ENCODE measurements around the gene TM4SF4.

TM4SF4 gene

GRCh38 chr3:149510480-149510879, 36.0 kb downstream of the TM4SF4 start:
- H4K20me1 ChIP-seq (ENCODE audit: insufficient read depth, low read length), result no peaks in the 10 kb centered on the region
- no peaks in the 10 kb centered on the region for H3K4me1 ChIP-seq (ENCODE audit: low read length)
- no peak overlapping the region for H3K4me2 ChIP-seq (ENCODE audit: low read depth, low read length)
- DNase-seq, result no peak
- H3K9me3 ChIP-seq (replicated peaks; ENCODE audit: insufficient read depth, low read length), result no peaks in the 10 kb centered on the region
- H3K36me3 ChIP-seq (replicated peaks; ENCODE audit: insufficient read depth, low read length), result no peaks in the 10 kb centered on the region
- TF ChIP-seq CTCF (IDR thresholded peaks at IDR 0.05; ENCODE audit: low read length) (no peak), EZH2 (optimal IDR thresholded peaks at IDR 0.05; ENCODE audit: low read depth, low read length) (no peak), EZH2phosphoT487 (IDR thresholded peaks at IDR 0.05; ENCODE audit: low read length) (no peak)
- H3K27me3 ChIP-seq (replicated peaks; ENCODE audit: insufficient read depth, low read length), result no peaks in the 10 kb centered on the region
- H3K9ac ChIP-seq (ENCODE audit: low read length), result no peak overlapping the region
- no peak overlapping the region for H2AFZ ChIP-seq (ENCODE audit: low read length)
- no peaks in the 10 kb centered on the region for H3K9me2 ChIP-seq (replicated peaks; ENCODE audit: insufficient read depth, low read length)
- H3K79me2 ChIP-seq (ENCODE audit: low read length), result no peaks in the 10 kb centered on the region
- H3K27ac ChIP-seq (ENCODE audit: low read length), result no peak overlapping the region
- H3K4me3 ChIP-seq (ENCODE audit: low read length), result no peak overlapping the region
- no peaks in the 10 kb centered on the region for H3F3A ChIP-seq (ENCODE audit: insufficient read depth, low read length)

GRCh38 chr3:149511040-149511626, 36.6 kb downstream of the TM4SF4 start:
- no peaks in the 10 kb centered on the region for H3K9me3 ChIP-seq (replicated peaks; ENCODE audit: insufficient read depth, low read length)
- no peaks in the 10 kb centered on the region for H3K4me1 ChIP-seq (ENCODE audit: low read length)
- no peaks in the 10 kb centered on the region for H3K27me3 ChIP-seq (replicated peaks; ENCODE audit: insufficient read depth, low read length)

GRCh38 chr3:149512073-149512782, 37.7 kb downstream of the TM4SF4 start:
- H3K4me3 ChIP-seq (ENCODE audit: low read length), result no peak overlapping the region
- no peaks in the 10 kb centered on the region for H3K4me1 ChIP-seq (ENCODE audit: low read length)
- H3K9ac ChIP-seq (ENCODE audit: low read length), result no peak overlapping the region
- H2AFZ ChIP-seq (ENCODE audit: low read length), result peak overlapping the region; percentile 60; the same call in 1 of the 2 replicates
- no peaks in the 10 kb centered on the region for H3K9me2 ChIP-seq (replicated peaks; ENCODE audit: insufficient read depth, low read length)
- H3K4me2 ChIP-seq (ENCODE audit: low read depth, low read length), result peak overlapping the region; percentile 40
- H3K27ac ChIP-seq (ENCODE audit: low read length), result no peak overlapping the region
- H3K79me2 ChIP-seq (ENCODE audit: low read length), result no peaks in the 10 kb centered on the region
- H3K9me3 ChIP-seq (replicated peaks; ENCODE audit: insufficient read depth, low read length), result no peaks in the 10 kb centered on the region
- no peaks in the 10 kb centered on the region for H3K36me3 ChIP-seq (replicated peaks; ENCODE audit: insufficient read depth, low read length)
- H3F3A ChIP-seq (ENCODE audit: insufficient read depth, low read length), result no peaks in the 10 kb centered on the region
- H4K20me1 ChIP-seq (ENCODE audit: insufficient read depth, low read length), result no peaks in the 10 kb centered on the region
- no peaks in the 10 kb centered on the region for H3K27me3 ChIP-seq (replicated peaks; ENCODE audit: insufficient read depth, low read length)
- TF ChIP-seq EZH2phosphoT487 (IDR thresholded peaks at IDR 0.05; ENCODE audit: low read length) (no peak), CTCF (IDR thresholded peaks at IDR 0.05; ENCODE audit: low read length) (peak; percentile 90)
- peak; percentile 65 for DNase-seq

More at GRCh38 chr3:149511040-149511626, 36.6 kb downstream of the TM4SF4 start:
- no peaks in the 10 kb centered on the region for H4K20me1 ChIP-seq (ENCODE audit: insufficient read depth, low read length)
- H3K9ac ChIP-seq (ENCODE audit: low read length), result no peak overlapping the region
- no peaks in the 10 kb centered on the region for H3K9me2 ChIP-seq (replicated peaks; ENCODE audit: insufficient read depth, low read length)
- H3K79me2 ChIP-seq (ENCODE audit: low read length), result no peaks in the 10 kb centered on the region
- no peak overlapping the region for H2AFZ ChIP-seq (ENCODE audit: low read length)
- H3K36me3 ChIP-seq (replicated peaks; ENCODE audit: insufficient read depth, low read length), result no peaks in the 10 kb centered on the region
- H3K4me2 ChIP-seq (ENCODE audit: low read depth, low read length), result no peak overlapping the region
- no peak overlapping the region for H3K27ac ChIP-seq (ENCODE audit: low read length)
- TF ChIP-seq EZH2 (optimal IDR thresholded peaks at IDR 0.05; ENCODE audit: low read depth, low read length) (no peak), CTCF (IDR thresholded peaks at IDR 0.05; ENCODE audit: low read length) (no peak)
- no peak for DNase-seq
- H3K4me3 ChIP-seq (ENCODE audit: low read length), result no peak overlapping the region
- no peaks in the 10 kb centered on the region for H3F3A ChIP-seq (ENCODE audit: insufficient read depth, low read length)
